CD1c-positive myeloid dendritic cell (primary cell): Measurements from ENCODE around the gene RPL12.

Source experiments
- DNase-seq: peaks from one replicate; pipeline ENCODE4 v3.0.0-alpha.2; 2016; ENCODE audit errors: extremely low spot score

Gene RPL12

GRCh38 chr9:127450830-127451607 is at the start of gene RPL12, which contains the start of gene LRSAM1:
TSS of gene RPL12 (minus strand) at chr9:127451406. CDS start at chr9:127451317, 89 bp downstream.
TSS of gene LRSAM1 (plus strand) at chr9:127451510. CDS start at chr9:127454528, 3,018 bp downstream.
- DNase-seq, result peak; percentile 98

- DNase-seq, result no peak
Measured at GRCh38 chr9:127500862-127501261, 49.7 kb upstream of the RPL12 start.

GRCh38 chr9:127500399-127500798 is 49.2 kb upstream of the RPL12 start:
- no peak for DNase-seq

GRCh38 chr9:127498298-127498697 is 47.1 kb upstream of the RPL12 start:
- DNase-seq, result no peak

- DNase-seq, result no peak
Measured at GRCh38 chr9:127497656-127498290, 46.6 kb upstream of the RPL12 start.

GRCh38 chr9:127496974-127497373 is 45.8 kb upstream of the RPL12 start:
- no peak for DNase-seq

- no peak for DNase-seq
Measured at GRCh38 chr9:127495884-127496555, 44.8 kb upstream of the RPL12 start.

GRCh38 chr9:127494304-127494702 is 43.1 kb upstream of the RPL12 start:
- DNase-seq, result no peak

- no peak for DNase-seq
Measured at GRCh38 chr9:127493592-127494303, 42.5 kb upstream of the RPL12 start.

GRCh38 chr9:127492616-127493015 is 41.4 kb upstream of the RPL12 start:
- DNase-seq, result no peak

GRCh38 chr9:127491516-127491915 is 40.3 kb upstream of the RPL12 start:
- no peak for DNase-seq

GRCh38 chr9:127490535-127491230 is 39.5 kb upstream of the RPL12 start:
- DNase-seq, result no peak

GRCh38 chr9:127489471-127490115 is 38.4 kb upstream of the RPL12 start:
- DNase-seq, result no peak

- DNase-seq, result no peak
Measured at GRCh38 chr9:127488946-127489345, 37.7 kb upstream of the RPL12 start.

GRCh38 chr9:127485995-127486394 is 34.8 kb upstream of the RPL12 start:
- DNase-seq, result no peak

- no peak for DNase-seq
Measured at GRCh38 chr9:127482662-127483061, 31.5 kb upstream of the RPL12 start.

- no peak for DNase-seq
Measured at GRCh38 chr9:127479507-127480081, 28.4 kb upstream of the RPL12 start.

- DNase-seq, result no peak
Measured at GRCh38 chr9:127474592-127474991, 23.4 kb upstream of the RPL12 start.

- DNase-seq, result no peak
Measured at GRCh38 chr9:127473932-127474331, 22.7 kb upstream of the RPL12 start.

GRCh38 chr9:127473501-127473900 is 22.3 kb upstream of the RPL12 start:
- no peak for DNase-seq

GRCh38 chr9:127470662-127471061 is 19.5 kb upstream of the RPL12 start:
- DNase-seq, result no peak
